ENCODE results near the gene NELFB. TPM values are rescaled to one million over a fixed set of nuclear protein-coding genes. Genes with fewer than 3 reads are reported as not detected.
"Not testable (repeated sequence)": the region's sequence is repeated elsewhere in the genome, so short reads cannot be mapped to it uniquely, and the experiment has no call there.

The NELFB gene
- total RNA-seq, 2 donors from 2014 or later = 37.2 to 40.6 TPM

- TF ChIP-seq CTCF (IDR thresholded peaks at IDR 0.05) = no peak
- no peaks in the 10 kb centered on the region for H3K9me3 ChIP-seq
- ATAC-seq (ENCODE audit: insufficient number of reproducible peaks, low FRiP score, low read depth) = no peak
Observed at GRCh38 chr9:137256362-137256761, 1.2 kb downstream of the NELFB start.

GRCh38 chr9:137256856-137257255 is 1.7 kb downstream of the NELFB start:
- DNase-seq (ENCODE audit: low spot score) (no peak), ATAC-seq (ENCODE audit: insufficient number of reproducible peaks, low FRiP score, low read depth) (no peak)
- Histone ChIP-seq H3K9me3 (no peaks in the 10 kb centered on the region), H3K36me3 (no peaks in the 10 kb centered on the region), H3K27me3 (replicated peaks; ENCODE audit: insufficient read depth) (no peaks in the 10 kb centered on the region), H3K27ac (no peak overlapping the region), H3K4me3 (no peak overlapping the region), H3K4me1 (ENCODE audit: control insufficient read depth in 1 of 2, low read depth in 2 of 2) (peaks cover 14 to 26% of the 10 kb centered on the region in 2 donors)
- TF ChIP-seq CTCF (IDR thresholded peaks at IDR 0.05) = no peak

More at GRCh38 chr9:137256362-137256761, 1.2 kb downstream of the NELFB start:
- Histone ChIP-seq H3K27ac (no peak overlapping the region), H3K4me1 (ENCODE audit: control insufficient read depth in 1 of 2, low read depth in 2 of 2) (peaks cover 14 to 26% of the 10 kb centered on the region in 2 donors), H3K4me3 (peak overlapping the region; percentile 89), H3K36me3 (no peaks in the 10 kb centered on the region), H3K27me3 (replicated peaks; ENCODE audit: insufficient read depth) (no peaks in the 10 kb centered on the region)
- DNase-seq (ENCODE audit: low spot score) = no peak

- H3K4me1 ChIP-seq (ENCODE audit: control insufficient read depth in 1 of 2, low read depth in 2 of 2); H3K27ac ChIP-seq; ATAC-seq (ENCODE audit: insufficient number of reproducible peaks, low FRiP score, low read depth); H3K9me3 ChIP-seq; DNase-seq (ENCODE audit: low spot score); H3K27me3 ChIP-seq (replicated peaks; ENCODE audit: insufficient read depth); H3K4me3 ChIP-seq: not testable (repeated sequence)
- peaks cover 37% of the 10 kb centered on the region for H3K36me3 ChIP-seq
- peak; percentile 50 for TF ChIP-seq CTCF (IDR thresholded peaks at IDR 0.05)
Observed at GRCh38 chr9:137262173-137262908, 7.2 kb downstream of the NELFB start.

- no peak overlapping the region for H3K27ac ChIP-seq
- H3K4me3 ChIP-seq = no peak overlapping the region
- H3K4me1 ChIP-seq (ENCODE audit: control insufficient read depth in 1 of 2, low read depth in 2 of 2) = peaks cover 0 to 3% of the 10 kb centered on the region in 2 donors
- H3K27me3 ChIP-seq (replicated peaks; ENCODE audit: insufficient read depth) = no peaks in the 10 kb centered on the region
- TF ChIP-seq CTCF (IDR thresholded peaks at IDR 0.05) = no peak
- ATAC-seq (ENCODE audit: insufficient number of reproducible peaks, low FRiP score, low read depth) (no peak), DNase-seq (ENCODE audit: low spot score) (no peak)
- no peaks in the 10 kb centered on the region for H3K9me3 ChIP-seq
- H3K36me3 ChIP-seq = peaks cover 38% of the 10 kb centered on the region
Observed at GRCh38 chr9:137262909-137263285, 7.8 kb downstream of the NELFB start.

GRCh38 chr9:137263506-137263905 is 8.4 kb downstream of the NELFB start:
- ATAC-seq (ENCODE audit: insufficient number of reproducible peaks, low FRiP score, low read depth) (no peak), DNase-seq (ENCODE audit: low spot score) (no peak)
- Histone ChIP-seq H3K27me3 (replicated peaks; ENCODE audit: insufficient read depth) (no peaks in the 10 kb centered on the region), H3K4me1 (ENCODE audit: control insufficient read depth in 1 of 2, low read depth in 2 of 2) (peaks cover 0 to 9% of the 10 kb centered on the region in 2 donors), H3K4me3 (no peak overlapping the region), H3K36me3 (peaks cover 38% of the 10 kb centered on the region), H3K27ac (no peak overlapping the region), H3K9me3 (no peaks in the 10 kb centered on the region)
- no peak for TF ChIP-seq CTCF (IDR thresholded peaks at IDR 0.05)
